NCI-H128 (cell line): Measurements from ENCODE around the gene NOS1AP.
"Not testable (repeated sequence)": the region's sequence is repeated elsewhere in the genome, so short reads cannot be mapped to it uniquely, and the experiment has no call there.

ENCODE experiments used
- DNase-seq: peaks from one replicate; lab custom pipeline; 2025; ENCODE audit not compliant: unreplicated experiment; lab: John Stamatoyannopoulos, UW

NOS1AP gene

GRCh38 chr1:162396201-162396906 lies 326.9 kb downstream of the NOS1AP start:
- DNase-seq = no peak

GRCh38 chr1:162397039-162397448 lies 327.6 kb downstream of the NOS1AP start:
- no peak for DNase-seq

- no peak for DNase-seq
Measured at GRCh38 chr1:162397943-162398560, 328.6 kb downstream of the NOS1AP start.

- DNase-seq = no peak
Measured at GRCh38 chr1:162398999-162399580, 329.6 kb downstream of the NOS1AP start.

DNA sequence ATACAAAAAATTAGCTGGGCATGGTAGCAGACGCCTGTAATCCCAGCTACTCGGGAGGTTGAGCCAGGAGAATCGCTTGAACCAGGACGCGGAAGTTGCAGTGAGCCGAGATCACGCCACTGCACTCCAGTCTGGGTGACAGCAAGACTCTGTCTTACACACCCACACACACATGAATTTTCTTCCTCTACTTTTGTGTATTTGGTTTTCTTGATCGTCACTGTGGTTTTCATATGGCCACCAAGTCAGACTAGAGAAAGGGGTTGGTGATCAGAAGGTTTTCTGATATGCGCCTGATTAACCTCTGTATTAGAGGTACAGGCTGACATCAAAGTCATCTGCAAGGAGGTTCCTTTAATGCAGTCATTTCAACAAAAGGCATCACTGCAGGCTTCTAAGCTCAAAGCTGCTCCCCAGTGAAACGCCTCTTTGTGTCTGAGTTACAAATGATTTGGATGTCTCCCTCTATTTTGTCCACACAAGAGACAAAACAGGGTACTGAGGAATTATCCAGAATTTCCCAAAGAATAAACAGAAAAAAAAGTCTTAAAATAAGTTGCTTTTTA lies 331.4 kb downstream of the NOS1AP start:
- no peak for DNase-seq

DNA sequence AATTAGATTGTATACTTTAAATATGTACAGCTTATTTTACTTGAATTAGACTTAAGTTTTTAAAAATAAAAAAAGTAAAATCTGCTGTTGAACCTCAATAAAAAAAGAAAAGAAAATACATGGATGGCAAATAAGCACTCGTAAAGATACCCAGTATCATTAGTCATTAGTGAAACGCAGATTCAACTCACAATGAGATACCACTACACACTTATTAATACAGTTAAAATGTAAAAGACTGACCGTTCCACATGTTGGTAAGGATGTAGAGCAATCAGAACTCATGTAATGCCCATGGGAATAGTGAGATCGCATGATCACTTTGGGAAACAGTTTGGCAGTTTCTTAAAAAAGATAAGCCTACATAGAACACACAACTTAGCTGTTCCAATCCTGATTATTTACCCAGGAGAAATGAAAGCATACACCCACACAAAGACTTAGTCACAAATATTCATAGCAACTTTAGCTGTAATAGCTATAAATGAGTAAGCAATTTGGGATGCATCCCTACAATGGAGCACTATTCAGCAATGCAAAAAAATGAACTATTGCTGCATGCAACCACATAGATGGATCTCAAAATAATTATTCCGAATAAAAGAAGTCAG lies 335.2 kb downstream of the NOS1AP start:
- DNase-seq = no peak

- no peak for DNase-seq
Measured at GRCh38 chr1:162405800-162406199, 336.3 kb downstream of the NOS1AP start.

DNA sequence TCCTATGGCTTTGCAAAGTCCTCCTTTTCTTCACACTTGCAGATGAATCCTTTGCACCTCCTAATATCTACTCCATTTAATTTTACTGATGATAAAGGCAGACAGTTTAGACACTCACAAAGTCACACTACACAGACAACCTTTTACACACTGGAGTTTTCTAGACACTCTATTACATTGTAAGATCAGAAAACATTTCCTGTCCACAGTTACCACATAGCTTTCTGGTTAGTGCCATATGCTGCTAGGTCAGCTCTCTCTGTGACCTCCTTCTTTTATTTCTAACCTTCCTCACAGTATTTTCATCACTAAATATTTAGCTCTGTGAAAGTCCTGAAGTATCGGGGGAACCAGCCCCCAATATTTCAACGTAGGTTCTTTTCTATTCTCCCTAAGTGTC lies 337.3 kb downstream of the NOS1AP start:
- DNase-seq = no peak

DNA sequence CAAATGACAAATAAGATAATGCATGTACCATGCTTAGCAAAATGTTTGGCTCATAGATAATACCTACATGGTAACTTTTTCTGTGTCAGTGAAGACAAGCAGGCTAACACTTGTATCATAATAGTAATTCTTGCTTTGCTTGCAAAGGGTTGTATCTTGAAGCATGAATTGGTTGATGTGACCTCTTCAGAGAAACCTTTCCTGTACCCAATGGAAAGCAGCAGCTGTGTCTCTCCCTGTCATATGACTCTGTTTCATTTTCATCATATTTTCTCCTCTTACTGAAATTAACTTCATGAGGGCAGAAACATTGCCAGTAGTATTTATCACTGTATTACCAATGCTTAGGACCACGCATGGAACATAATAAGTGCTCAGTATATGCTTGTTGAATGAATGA lies 338.0 kb downstream of the NOS1AP start:
- DNase-seq = no peak

DNA sequence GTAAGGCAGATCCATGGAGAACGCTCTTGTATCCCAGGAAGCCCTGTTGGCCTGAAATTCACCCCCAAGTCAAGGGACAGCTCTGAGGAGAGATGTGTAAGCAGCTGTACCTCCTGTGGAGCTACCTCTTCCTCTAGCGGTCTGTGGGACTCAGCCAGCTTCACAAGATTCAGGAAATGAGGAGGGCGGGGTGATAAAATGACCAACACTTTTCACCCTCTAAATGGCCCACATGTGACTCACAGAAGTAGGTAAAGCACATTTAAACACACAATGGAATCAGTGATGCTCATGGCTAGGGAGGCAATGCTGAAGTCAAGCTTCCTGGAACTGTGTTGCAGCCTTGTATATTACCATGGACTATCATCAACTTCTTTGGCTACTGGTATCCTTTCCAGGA lies 342.5 kb downstream of the NOS1AP start, which contains the start of gene SH2D1B:
Gene SH2D1B (minus strand): TSS at position 135 of the 400 bp plus-strand sequence. CDS start 120 bp downstream, at position 15.
- no peak for DNase-seq

DNA sequence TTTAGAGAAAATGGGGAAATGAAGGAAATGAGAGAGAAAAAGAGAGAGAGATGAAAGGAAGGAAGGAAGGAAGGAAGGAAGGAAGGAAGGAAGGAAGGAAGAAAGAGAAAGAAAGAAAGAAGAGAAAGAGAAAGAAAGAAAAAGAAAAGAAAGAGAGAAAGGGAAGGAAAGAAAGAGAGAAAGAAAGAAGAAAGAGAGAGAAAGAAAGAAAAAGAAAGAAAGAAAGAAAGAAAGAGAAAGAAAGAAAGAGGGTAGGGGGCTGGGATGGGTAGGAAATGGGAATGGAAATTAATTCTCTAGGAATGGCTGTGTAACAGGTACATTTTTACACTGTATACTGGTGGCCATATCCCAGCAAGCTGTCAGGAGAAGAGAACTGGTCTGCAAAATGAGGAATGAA lies 346.7 kb downstream of the NOS1AP start:
- no peak for DNase-seq

DNA sequence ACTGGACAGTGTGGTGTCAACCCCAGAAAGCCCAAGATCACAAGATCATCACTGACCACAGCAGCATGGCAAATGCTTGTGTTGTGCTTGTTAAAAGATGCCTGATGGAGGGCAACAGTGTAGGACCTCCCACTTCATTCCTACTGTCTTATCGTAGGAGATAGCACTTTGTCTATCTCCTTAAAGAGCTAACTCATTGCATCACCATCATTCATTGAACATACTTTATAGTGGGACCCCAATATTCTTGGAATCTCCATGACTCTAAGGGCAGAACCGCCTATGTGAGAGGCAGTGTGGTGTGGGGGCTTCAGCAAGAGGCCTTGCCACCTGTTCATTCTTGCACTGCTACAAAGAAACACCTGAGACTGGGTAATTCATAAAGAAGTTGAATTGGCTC lies 347.4 kb downstream of the NOS1AP start:
- no peak for DNase-seq

DNA sequence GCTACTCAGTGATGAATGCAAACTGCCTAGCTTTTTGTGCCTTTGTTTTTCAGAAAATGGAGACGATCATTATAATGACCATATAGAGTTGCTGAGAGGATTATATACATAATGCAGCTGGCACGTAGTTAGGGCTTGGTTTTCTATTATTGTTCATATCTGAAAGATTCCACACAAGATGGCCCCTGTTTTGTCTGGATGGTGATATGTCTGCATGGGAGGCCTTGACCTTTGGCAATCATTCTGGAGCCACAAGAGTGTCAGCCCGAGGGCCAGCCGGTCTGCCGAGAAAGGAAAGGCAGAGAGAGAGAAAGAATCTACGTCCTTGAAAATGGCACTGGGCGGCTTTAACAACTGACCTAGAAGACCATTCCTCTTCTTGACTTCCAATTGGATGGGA lies 348.2 kb downstream of the NOS1AP start:
- DNase-seq = no peak

- not testable (repeated sequence) for DNase-seq
Measured at GRCh38 chr1:162418584-162418983, 349.1 kb downstream of the NOS1AP start.

GRCh38 chr1:162419450-162419931 lies 350.0 kb downstream of the NOS1AP start:
- not testable (repeated sequence) for DNase-seq
